WTC11 (cell line): ENCODE results near the gene KCNK3. TPM values are rescaled to one million over a fixed set of nuclear protein-coding genes. Genes with fewer than 3 reads are reported as not detected.
A peak's percentile ranks its signal among the peaks of the same experiment; 100 is the strongest.
"Not testable (repeated sequence)": the region's sequence is repeated elsewhere in the genome, so short reads cannot be mapped to it uniquely, and the experiment has no call there.

Experiments used
- ATAC-seq: fragments of 200-7000 bp; cut with Tn5 transposase; 2 replicates; pipeline ENCODE4 v1.10.0; 2021; ENCODE audit warnings: mild to moderate bottlenecking, moderate library complexity
- CTCF ChIA-PET: fragments of 300-600 bp; sonication (Branson Sonifier 250); formaldehyde crosslinking; loops from one replicate; lab custom pipeline; 2021; ENCODE audit warnings: antibody characterized with exemption; lab: Charles Lee
- POLR2A ChIA-PET: fragments of 350-600 bp; sonication (Branson Sonifier 250); formaldehyde crosslinking; loops from one replicate; lab custom pipeline; 2021; ENCODE audit warnings: antibody characterized with exemption; lab: Charles Lee
- DNase-seq: peaks from one replicate; pipeline ENCODE4 v3.0.0; 2021; ENCODE audit warnings: low spot score
- H3K27ac Mint-ChIP-seq: 2 replicates; pipeline ENCODE4 v1.8.0; 2021; ENCODE audit warnings: mixed read lengths
- H3K27me3 Mint-ChIP-seq: 2 replicates; pipeline ENCODE4 v1.8.0; 2021; ENCODE audit warnings: low read depth, mild to moderate bottlenecking, moderate library complexity, mixed read lengths
- H3K36me3 Mint-ChIP-seq: 2 replicates; pipeline ENCODE4 v1.8.0; 2021; ENCODE audit warnings: mixed read lengths
- H3K4me1 Mint-ChIP-seq: 2 replicates; pipeline ENCODE4 v1.8.0; 2022; ENCODE audit warnings: mixed read lengths
- H3K4me3 Mint-ChIP-seq: 2 replicates; pipeline ENCODE4 v1.8.0; 2021; ENCODE audit warnings: mild to moderate bottlenecking, moderate library complexity, mixed read lengths
- H3K9me3 Mint-ChIP-seq: 2 replicates; pipeline ENCODE4 v1.8.0; 2021; ENCODE audit warnings: mixed read lengths
- CREB1 ChIP-seq: sonication (generic); formaldehyde crosslinking; IDR thresholded peaks from 2 replicates; pipeline ENCODE4 v1.8.0; 2023; ENCODE audit warnings: mild to moderate bottlenecking, missing genetic modification reagents
- CREM ChIP-seq: sonication (generic); formaldehyde crosslinking; IDR thresholded peaks from 2 replicates; pipeline ENCODE4 v1.8.1; 2022; ENCODE audit warnings: mild to moderate bottlenecking, missing genetic modification reagents, moderate library complexity
- ESRRA ChIP-seq: sonication (generic); formaldehyde crosslinking; IDR thresholded peaks from 2 replicates; pipeline ENCODE4 v1.8.1; 2022; ENCODE audit warnings: mild to moderate bottlenecking, missing genetic modification reagents, borderline replicate concordance
- FOXK1 ChIP-seq: sonication (generic); formaldehyde crosslinking; IDR thresholded peaks from 2 replicates; pipeline ENCODE4 v1.8.0; 2022; ENCODE audit warnings: mild to moderate bottlenecking, moderate library complexity, missing genetic modification reagents
- FOXP1 ChIP-seq: sonication (generic); formaldehyde crosslinking; IDR thresholded peaks from 2 replicates; pipeline ENCODE4 v1.8.0; 2022; ENCODE audit warnings: missing genetic modification reagents, mild to moderate bottlenecking, moderate library complexity, borderline replicate concordance
- GTF2I ChIP-seq: fragments of 250-450 bp; sonication (Bioruptor Pico); conservative IDR thresholded peaks from 2 replicates; pipeline ENCODE4 v1.4.0; 2021; ENCODE audit warnings: mild to moderate bottlenecking
- KAT7 ChIP-seq: sonication (generic); formaldehyde crosslinking; IDR thresholded peaks from 2 replicates; pipeline ENCODE4 v1.8.1; 2023; ENCODE audit warnings: missing genetic modification reagents, mild to moderate bottlenecking, borderline replicate concordance
- MXD4 ChIP-seq: fragments of 250-450 bp; sonication (Bioruptor Pico); IDR thresholded peaks from 2 replicates; pipeline ENCODE4 v1.8.0; 2021; ENCODE audit warnings: mild to moderate bottlenecking, moderate library complexity, borderline replicate concordance
- MYBL2 ChIP-seq: sonication (generic); formaldehyde crosslinking; IDR thresholded peaks from 2 replicates; pipeline ENCODE4 v1.8.1; 2023; ENCODE audit warnings: mild to moderate bottlenecking, moderate library complexity, missing genetic modification reagents
- NFYB ChIP-seq: sonication (generic); formaldehyde crosslinking; conservative IDR thresholded peaks from 2 replicates; pipeline ENCODE4 v1.8.0; 2022; ENCODE audit warnings: low read depth, missing genetic modification reagents
- SP1 ChIP-seq: sonication (generic); formaldehyde crosslinking; conservative IDR thresholded peaks from 2 replicates; pipeline ENCODE4 v1.8.1; 2022; ENCODE audit warnings: missing genetic modification reagents
- TEAD4 ChIP-seq: sonication (generic); formaldehyde crosslinking; IDR thresholded peaks from 2 replicates; pipeline ENCODE4 v1.8.0; 2022; ENCODE audit warnings: mild to moderate bottlenecking, missing genetic modification reagents
- TP53 ChIP-seq: sonication (generic); formaldehyde crosslinking; IDR thresholded peaks from 2 replicates; pipeline ENCODE4 v1.8.1; 2023; ENCODE audit warnings: mild to moderate bottlenecking, missing genetic modification reagents
- ZNF121 ChIP-seq: sonication (generic); formaldehyde crosslinking; IDR thresholded peaks from 2 replicates; pipeline ENCODE4 v1.8.0; 2023; ENCODE audit warnings: missing genetic modification reagents
- ZNF138 ChIP-seq: sonication (generic); formaldehyde crosslinking; conservative IDR thresholded peaks from 2 replicates; pipeline ENCODE4 v1.8.1; 2022; ENCODE audit warnings: mild to moderate bottlenecking, moderate library complexity, missing genetic modification reagents
- ZNF232 ChIP-seq: sonication (generic); formaldehyde crosslinking; IDR thresholded peaks from 2 replicates; pipeline ENCODE4 v1.8.0; 2022; ENCODE audit warnings: mild to moderate bottlenecking, missing genetic modification reagents
- ZNF317 ChIP-seq: sonication (generic); formaldehyde crosslinking; IDR thresholded peaks from 2 replicates; pipeline ENCODE4 v1.8.1; 2023; ENCODE audit warnings: low read depth, mild to moderate bottlenecking, moderate library complexity, missing genetic modification reagents, borderline replicate concordance
- total RNA-seq: library from RNA; stranded (reverse); gene quantifications from 3 replicates; pipeline ENCODE4 v1.2.3, GENCODE V29; 2021
- TF ChIP-seq, protein P1 (sequence below): sonication (generic); formaldehyde crosslinking; IDR thresholded peaks from 2 replicates; pipeline ENCODE4 v1.8.1; 2022; ENCODE audit warnings: mild to moderate bottlenecking, moderate library complexity, missing genetic modification reagents
- TF ChIP-seq, protein P2 (sequence below): sonication (generic); formaldehyde crosslinking; IDR thresholded peaks from 2 replicates; pipeline ENCODE4 v1.8.0; 2022; ENCODE audit warnings: mild to moderate bottlenecking, missing genetic modification reagents
- TF ChIP-seq, protein P3 (sequence below): sonication (generic); formaldehyde crosslinking; IDR thresholded peaks from 2 replicates; pipeline ENCODE4 v1.8.1; 2023; ENCODE audit warnings: mild to moderate bottlenecking, missing genetic modification reagents, moderate library complexity
- TF ChIP-seq, protein P4 (sequence below): sonication (generic); formaldehyde crosslinking; IDR thresholded peaks from 2 replicates; pipeline ENCODE4 v1.8.1; 2023; ENCODE audit warnings: mild to moderate bottlenecking, moderate library complexity, missing genetic modification reagents

KCNK3 gene
- total RNA-seq, 1 experiment from 2014 or later = 0.22 TPM

DNA sequence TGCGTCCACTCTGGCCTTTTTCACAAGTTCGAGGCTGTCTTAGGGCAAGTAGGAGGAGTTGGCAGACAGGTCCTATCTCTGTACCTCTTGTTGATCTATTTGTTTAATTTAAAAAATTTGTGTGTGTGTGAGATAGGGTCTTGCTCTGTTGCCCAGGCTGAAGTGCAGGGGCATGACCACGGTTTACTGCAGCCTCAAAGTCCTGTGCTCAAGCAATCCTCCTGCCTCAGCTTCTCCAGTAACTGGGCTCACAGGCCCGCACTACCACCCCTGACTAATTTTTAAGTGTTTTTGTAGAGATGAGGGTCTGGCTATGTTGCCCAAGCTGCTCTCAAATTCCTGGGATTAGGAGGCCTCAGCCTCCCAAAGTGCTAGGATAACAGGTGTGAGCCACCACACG, 67.3 kb downstream of the KCNK3 start:
- H3K27ac Mint-ChIP-seq = no peak overlapping the region
- ChIA-PET CTCF (interaction anchor here (0.6 kb wide), 1 partner anchor 285 kb away, joined by 3 read pairs; no protein-coding TSS in a partner anchor), POLR2A (interaction anchor here (0.6 kb wide), 1 partner anchor 200 kb away, joined by 4 read pairs; no protein-coding TSS in a partner anchor)
- no peaks in the 10 kb centered on the region for H3K9me3 Mint-ChIP-seq
- TF ChIP-seq ZNF121 (CRISPR knock-in tag) = peak; percentile 22; the same call in 1 of the 2 replicates
- TF ChIP-seq TP53 (CRISPR knock-in tag) = no peak
- TF ChIP-seq, protein P1, sequence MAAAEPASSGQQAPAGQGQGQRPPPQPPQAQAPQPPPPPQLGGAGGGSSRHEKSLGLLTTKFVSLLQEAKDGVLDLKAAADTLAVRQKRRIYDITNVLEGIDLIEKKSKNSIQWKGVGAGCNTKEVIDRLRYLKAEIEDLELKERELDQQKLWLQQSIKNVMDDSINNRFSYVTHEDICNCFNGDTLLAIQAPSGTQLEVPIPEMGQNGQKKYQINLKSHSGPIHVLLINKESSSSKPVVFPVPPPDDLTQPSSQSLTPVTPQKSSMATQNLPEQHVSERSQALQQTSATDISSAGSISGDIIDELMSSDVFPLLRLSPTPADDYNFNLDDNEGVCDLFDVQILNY (CRISPR knock-in tag) = no peak
- H3K36me3 Mint-ChIP-seq = no peaks in the 10 kb centered on the region
- H3K4me3 Mint-ChIP-seq = no peak overlapping the region
- DNase-seq (no peak), ATAC-seq (no peak)
- H3K27me3 Mint-ChIP-seq = peaks cover 22% of the 10 kb centered on the region
- H3K4me1 Mint-ChIP-seq = peaks cover 36% of the 10 kb centered on the region

DNA sequence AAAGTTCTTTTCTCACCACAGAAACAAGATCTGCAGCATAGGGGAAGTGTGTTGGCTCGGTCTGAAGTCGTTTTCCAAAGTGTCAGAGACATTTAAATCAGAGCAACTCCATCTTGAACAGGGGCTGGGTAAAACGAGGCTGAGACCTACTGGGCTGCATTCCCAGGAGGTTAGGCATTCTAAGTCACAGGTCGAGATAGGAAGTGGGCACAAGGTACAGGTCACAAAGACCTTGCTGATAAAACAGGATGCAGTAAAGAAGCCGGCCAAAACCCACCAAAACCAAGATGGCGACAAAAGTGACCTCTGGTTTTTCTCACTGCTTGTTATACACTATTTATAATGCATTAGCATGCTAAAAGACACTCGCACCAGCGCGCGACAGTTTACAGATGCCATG, 68.5 kb downstream of the KCNK3 start:
- H3K27ac Mint-ChIP-seq, H3K9me3 Mint-ChIP-seq, POLR2A ChIA-PET, CTCF ChIA-PET, H3K4me3 Mint-ChIP-seq, DNase-seq, ATAC-seq, H3K36me3 Mint-ChIP-seq: not testable (repeated sequence)
- Mint-ChIP-seq H3K4me1 (peaks cover 28% of the 10 kb centered on the region), H3K27me3 (peaks cover 19% of the 10 kb centered on the region)

DNA sequence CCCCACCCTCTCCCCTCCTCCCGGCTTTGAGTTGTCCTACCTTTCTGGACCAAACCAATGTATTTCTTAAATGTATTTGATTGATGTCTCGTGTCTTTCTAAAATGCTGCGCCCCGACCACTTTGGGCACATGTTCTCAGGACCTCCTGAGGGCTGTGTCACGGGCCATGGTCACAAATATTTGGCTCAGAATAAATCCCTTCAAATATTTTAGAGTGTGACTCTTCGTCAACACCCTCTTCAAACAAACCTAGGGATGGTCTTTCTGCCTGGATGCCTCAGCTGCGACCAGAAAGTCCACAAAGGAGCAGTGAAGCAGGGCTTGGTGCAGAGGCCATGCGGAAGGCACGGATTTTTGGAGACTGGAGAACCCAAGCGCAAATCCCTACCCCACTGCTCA, 70.5 kb downstream of the KCNK3 start:
- Mint-ChIP-seq H3K27ac (no peak overlapping the region), H3K4me1 (peaks cover 16% of the 10 kb centered on the region), H3K27me3 (peaks cover 14% of the 10 kb centered on the region), H3K36me3 (no peaks in the 10 kb centered on the region), H3K4me3 (peak overlapping the region; percentile 88), H3K9me3 (no peaks in the 10 kb centered on the region)
- ChIA-PET POLR2A (no interaction called here), CTCF (interaction anchor here (1.4 kb wide), 1 partner anchor 23 kb away, joined by 4 read pairs; the partner anchor contains the start of gene CENPA)
- DNase-seq = no peak
- ATAC-seq = no peak
- TF ChIP-seq CREM = no peak
- TF ChIP-seq, protein P1 (CRISPR knock-in tag) = no peak
- no peak for TF ChIP-seq TEAD4 (CRISPR knock-in tag)

DNA sequence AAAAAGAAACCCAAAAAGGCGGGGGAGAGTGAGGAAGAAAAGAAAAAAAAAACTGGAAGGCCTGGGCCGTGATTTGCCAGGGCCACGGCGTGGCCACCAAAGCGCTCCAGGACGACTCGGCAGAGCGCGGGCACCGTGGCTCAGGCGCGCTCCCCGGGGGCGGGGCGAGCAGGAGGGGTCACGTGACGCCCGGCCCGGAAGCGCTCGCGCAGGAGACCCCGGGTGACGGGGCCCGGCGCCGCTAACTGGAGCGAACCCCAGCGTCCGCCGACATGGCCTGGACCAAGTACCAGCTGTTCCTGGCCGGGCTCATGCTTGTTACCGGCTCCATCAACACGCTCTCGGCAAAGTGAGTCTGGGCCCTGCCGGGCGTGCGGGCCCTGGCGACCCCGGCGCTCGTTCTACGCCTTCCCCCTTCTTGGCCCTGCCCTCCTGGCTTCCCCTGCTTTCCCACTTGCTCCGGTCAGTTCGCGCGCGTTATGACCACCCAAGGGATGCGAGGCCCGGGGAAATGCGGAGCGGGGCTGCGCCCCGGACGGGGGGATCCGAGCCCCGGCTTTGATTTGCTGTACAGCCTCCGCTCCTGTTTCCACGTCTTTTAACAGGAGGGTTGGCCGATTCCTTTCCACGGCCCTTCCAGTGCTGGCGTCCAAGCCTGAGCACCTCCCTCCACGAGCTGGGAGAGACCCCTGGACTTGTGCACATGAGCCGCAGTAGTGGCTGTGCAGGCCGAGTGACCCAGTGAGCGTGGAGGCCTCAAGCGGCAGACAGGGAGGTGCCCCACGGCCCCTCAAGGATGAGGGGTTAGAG, 71.8 kb downstream of the KCNK3 start, which contains the start of gene SLC35F6:
SLC35F6 (plus strand) TSS at position 207 of the 810 bp plus-strand sequence; CDS start at position 273, 66 bp downstream.
- DNase-seq (peak; percentile 73), ATAC-seq (peak; percentile 88)
- Mint-ChIP-seq H3K36me3 (no peaks in the 10 kb centered on the region), H3K27me3 (peaks cover 14% of the 10 kb centered on the region), H3K27ac (no peak within 1 kb of the TSS), H3K4me3 (peak within 1 kb of the TSS; percentile 88), H3K9me3 (no peaks in the 10 kb centered on the region), H3K4me1 (peaks cover 7% of the 10 kb centered on the region)
- POLR2A ChIA-PET = interaction anchor here (0.6 kb wide), 2 partner anchors 18 to 470 kb away, joined by 3 to 9 read pairs; no protein-coding TSS in a partner anchor
- CTCF ChIA-PET = interaction anchor here (1.1 to 1.4 kb wide), 3 partner anchors 21 to 162 kb away, joined by 3 to 4 read pairs (median 3); partner anchors contain the start of gene CENPA
- TF ChIP-seq, protein P2, sequence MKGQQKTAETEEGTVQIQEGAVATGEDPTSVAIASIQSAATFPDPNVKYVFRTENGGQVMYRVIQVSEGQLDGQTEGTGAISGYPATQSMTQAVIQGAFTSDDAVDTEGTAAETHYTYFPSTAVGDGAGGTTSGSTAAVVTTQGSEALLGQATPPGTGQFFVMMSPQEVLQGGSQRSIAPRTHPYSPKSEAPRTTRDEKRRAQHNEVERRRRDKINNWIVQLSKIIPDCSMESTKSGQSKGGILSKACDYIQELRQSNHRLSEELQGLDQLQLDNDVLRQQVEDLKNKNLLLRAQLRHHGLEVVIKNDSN (CRISPR knock-in tag) = peak; percentile 98
- TF ChIP-seq FOXK1 (CRISPR knock-in tag) (peak; percentile 40; the same call in 1 of the 2 replicates), ZNF232 (CRISPR knock-in tag) (no peak), GTF2I (CRISPR knock-in tag) (no peak), MXD4 (CRISPR knock-in tag) (no peak), FOXP1 (CRISPR knock-in tag) (0 out of 2 replicates have a peak, but pooled peaks have one; percentile 59), ESRRA (CRISPR knock-in tag) (0 out of 2 replicates have a peak, but pooled peaks have one; percentile 58), ZNF138 (CRISPR knock-in tag) (no peak), ZNF121 (CRISPR knock-in tag) (no peak), CREB1 (CRISPR knock-in tag) (no peak), MYBL2 (CRISPR knock-in tag) (peak; percentile 77; the same call in 1 of the 2 replicates), SP1 (CRISPR knock-in tag) (peak; percentile 75), ZNF317 (CRISPR knock-in tag) (no peak), KAT7 (CRISPR knock-in tag) (peak; percentile 81; the same call in 1 of the 2 replicates), NFYB (CRISPR knock-in tag) (peak; percentile 16)
- TF ChIP-seq, protein P3, sequence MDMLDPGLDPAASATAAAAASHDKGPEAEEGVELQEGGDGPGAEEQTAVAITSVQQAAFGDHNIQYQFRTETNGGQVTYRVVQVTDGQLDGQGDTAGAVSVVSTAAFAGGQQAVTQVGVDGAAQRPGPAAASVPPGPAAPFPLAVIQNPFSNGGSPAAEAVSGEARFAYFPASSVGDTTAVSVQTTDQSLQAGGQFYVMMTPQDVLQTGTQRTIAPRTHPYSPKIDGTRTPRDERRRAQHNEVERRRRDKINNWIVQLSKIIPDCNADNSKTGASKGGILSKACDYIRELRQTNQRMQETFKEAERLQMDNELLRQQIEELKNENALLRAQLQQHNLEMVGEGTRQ (CRISPR knock-in tag) = peak; percentile 98
- TF ChIP-seq, protein P4, sequence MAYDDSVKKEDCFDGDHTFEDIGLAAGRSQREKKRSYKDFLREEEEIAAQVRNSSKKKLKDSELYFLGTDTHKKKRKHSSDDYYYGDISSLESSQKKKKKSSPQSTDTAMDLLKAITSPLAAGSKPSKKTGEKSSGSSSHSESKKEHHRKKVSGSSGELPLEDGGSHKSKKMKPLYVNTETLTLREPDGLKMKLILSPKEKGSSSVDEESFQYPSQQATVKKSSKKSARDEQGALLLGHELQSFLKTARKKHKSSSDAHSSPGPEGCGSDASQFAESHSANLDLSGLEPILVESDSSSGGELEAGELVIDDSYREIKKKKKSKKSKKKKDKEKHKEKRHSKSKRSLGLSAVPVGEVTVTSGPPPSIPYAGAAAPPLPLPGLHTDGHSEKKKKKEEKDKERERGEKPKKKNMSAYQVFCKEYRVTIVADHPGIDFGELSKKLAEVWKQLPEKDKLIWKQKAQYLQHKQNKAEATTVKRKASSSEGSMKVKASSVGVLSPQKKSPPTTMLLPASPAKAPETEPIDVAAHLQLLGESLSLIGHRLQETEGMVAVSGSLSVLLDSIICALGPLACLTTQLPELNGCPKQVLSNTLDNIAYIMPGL (CRISPR knock-in tag) = 0 out of 2 replicates have a peak, but pooled peaks have one; percentile 59
